ENCODE data around the gene GLRX2. TPM values are rescaled to one million over a fixed set of nuclear protein-coding genes. Genes with fewer than 3 reads are reported as not detected.

GLRX2 gene
- total and polyA plus RNA-seq, 2 of the 8 experiments (the other 6 are each of a cell fraction or from before 2014, with no cell fraction given) = 4.8 to 13.5 TPM

DNA sequence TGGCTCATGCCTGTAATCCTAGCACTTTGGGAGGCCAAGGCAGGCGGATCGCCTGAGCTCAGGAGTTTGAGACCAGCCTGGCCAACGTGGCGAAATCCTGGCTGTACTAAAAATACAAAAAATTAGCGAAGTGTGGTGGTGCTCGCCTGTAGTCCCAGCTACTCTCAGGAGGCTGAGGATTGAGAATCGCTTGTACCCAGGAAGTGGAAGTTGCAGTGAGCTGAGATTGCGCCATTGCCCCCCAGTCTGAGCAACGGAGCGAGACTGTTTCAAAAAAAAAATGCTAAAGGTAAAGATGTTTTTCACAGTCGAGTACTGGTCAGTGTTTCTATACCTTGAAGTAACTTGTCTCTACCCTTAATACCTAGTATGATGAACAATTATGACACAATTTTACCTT lies 11.1 kb downstream of the GLRX2 start:
- no peak overlapping the region for H3K4me2 ChIP-seq (ENCODE audit: insufficient read depth in 1 of 2, low read depth in 2 of 2, low read length in 2 of 2)
- H3K27me3 ChIP-seq (replicated peaks in 1 of 4; ENCODE audit: control insufficient read depth in 3 of 4, extremely low read depth in 1 of 4, insufficient read depth in 3 of 4, low read length in 3 of 4) = no peaks in the 10 kb centered on the region
- POLR2A ChIA-PET (ENCODE audit: partially characterized antibody) = interaction anchor here (0.7 to 3.7 kb wide), 5 partner anchors 10 to 36 kb away, joined by 3 to 21 read pairs (median 4); partner anchors contain the start of genes GLRX2, RO60 and UCHL5
- no peaks in the 10 kb centered on the region for H3K79me1 ChIP-seq (ENCODE audit: low read depth, low read length)
- H3K18ac ChIP-seq (ENCODE audit: extremely low read depth, low read length) = no peak overlapping the region
- H4K5ac ChIP-seq (ENCODE audit: insufficient read length, low read depth, low read length) = no peak overlapping the region
- no peak overlapping the region for H2AFZ ChIP-seq (ENCODE audit: low read length)
- H3K23ac ChIP-seq (ENCODE audit: insufficient read length) = no peak overlapping the region
- H3K9ac ChIP-seq (replicated peaks in 1 of 4; ENCODE audit: extremely low read depth in 1 of 4, low read depth in 3 of 4, low read length in 3 of 4) = no peak overlapping the region
- H2AK5ac ChIP-seq (ENCODE audit: low read depth, low read length) = no peak overlapping the region
- H3K36me3 ChIP-seq (ENCODE audit: control insufficient read depth in 2 of 4, insufficient read depth in 4 of 4, low read length in 3 of 4) = peaks cover 0 to 2% (median under 1%) of the 10 kb centered on the region in 4 experiments; a peak in 3 of 8 replicates
- H4K91ac ChIP-seq (replicated peaks; ENCODE audit: insufficient read length, low read length) = no peak overlapping the region
- CTCF ChIA-PET (ENCODE audit: partially characterized antibody) = no interaction called here
- H2BK12ac ChIP-seq (ENCODE audit: low read depth, low read length) = no peak overlapping the region
- no peak overlapping the region for H3K27ac ChIP-seq (ENCODE audit: low read depth, low read length)
- H2BK15ac ChIP-seq (ENCODE audit: low read length) = no peak overlapping the region
- H3K79me2 ChIP-seq (ENCODE audit: control insufficient read depth in 1 of 2, insufficient read depth in 2 of 2, low read length in 2 of 2) = no peaks in the 10 kb centered on the region
- no peak for FAIRE-seq
- H4K8ac ChIP-seq (ENCODE audit: extremely low read depth, insufficient read depth, low read length) = no peak overlapping the region
- H2BK20ac ChIP-seq (ENCODE audit: low read length) = no peak overlapping the region
- H3K14ac ChIP-seq (ENCODE audit: insufficient read length) = no peak overlapping the region
- no peaks in the 10 kb centered on the region for H3K9me3 ChIP-seq (ENCODE audit: insufficient read depth in 2 of 2, low read depth in 1 of 2, low read length in 1 of 2)
- H2BK120ac ChIP-seq (replicated peaks; ENCODE audit: low read depth, low read length) = no peak overlapping the region
- no peak overlapping the region for H2BK5ac ChIP-seq (ENCODE audit: low read depth, low read length)
- DNase-seq (ENCODE audit: low read depth in 1 of 2, low spot score in 2 of 2) = no peak
- H3K56ac ChIP-seq (replicated peaks; ENCODE audit: insufficient read length, low read depth, low read length) = no peak overlapping the region
- H4K20me1 ChIP-seq (replicated peaks in 1 of 2; ENCODE audit: control insufficient read depth in 1 of 2, insufficient read depth in 2 of 2, low read length in 2 of 2) = no peaks in the 10 kb centered on the region
- H3K4ac ChIP-seq (replicated peaks; ENCODE audit: insufficient read length, low read depth, low read length) = no peak overlapping the region
- no peaks in the 10 kb centered on the region for H3K23me2 ChIP-seq (ENCODE audit: low read depth, low read length)
- no peak overlapping the region for H3K4me3 ChIP-seq (ENCODE audit: extremely low read depth in 1 of 4, insufficient read depth in 2 of 4, low read depth in 3 of 4, low read length in 4 of 4)
- WGBS, 2 experiments (ENCODE audit: extremely low coverage in 1 of 2, insufficient coverage in 1 of 2, insufficient read length in 1 of 2, insufficient replicate concordance in 2 of 2, low coverage in 1 of 2, low lambda C conversion rate in 2 of 2, missing lambda C conversion rate in 1 of 2) = 90% methylated on average over 11 of the region's 11 CpGs; no CpG with 5 or more reads in 1 of the 2 experiments
- no peaks in the 10 kb centered on the region for H3K4me1 ChIP-seq (replicated peaks in 1 of 4; ENCODE audit: control insufficient read depth in 3 of 4, insufficient read depth in 4 of 4, low read length in 3 of 4)
- TF ChIP-seq SIX5 (IDR thresholded peaks at IDR 0.05; ENCODE audit: low read depth, low read length) (no peak), RFX5 (IDR thresholded peaks at IDR 0.05; ENCODE audit: borderline replicate concordance, low read depth, low read length) (no peak), SIRT6 (IDR thresholded peaks at IDR 0.05; ENCODE audit: low read length) (no peak), RXRA (IDR thresholded peaks at IDR 0.05; ENCODE audit: insufficient read depth, low read depth, low read length) (no peak), JUND (IDR thresholded peaks at IDR 0.05; ENCODE audit: low read length) (no peak), GTF2F1 (IDR thresholded peaks at IDR 0.05; ENCODE audit: borderline replicate concordance, low read depth, low read length) (no peak), POLR2A (IDR thresholded peaks at IDR 0.05; ENCODE audit: control extremely low read depth in 1 of 2, low read depth in 2 of 2, low read length in 2 of 2) (no peak), KDM1A (IDR thresholded peaks at IDR 0.05; ENCODE audit: borderline replicate concordance, low read length) (no peak), RAD21 (IDR thresholded peaks at IDR 0.05 in 1 of 2, conservative IDR thresholded peaks at IDR 0.05 in 1 of 2; ENCODE audit: low read depth in 2 of 2, low read length in 2 of 2) (no peak), PHF8 (conservative IDR thresholded peaks at IDR 0.05; ENCODE audit: low read depth, low read length) (no peak)
- TF ChIP-seq, protein P1, sequence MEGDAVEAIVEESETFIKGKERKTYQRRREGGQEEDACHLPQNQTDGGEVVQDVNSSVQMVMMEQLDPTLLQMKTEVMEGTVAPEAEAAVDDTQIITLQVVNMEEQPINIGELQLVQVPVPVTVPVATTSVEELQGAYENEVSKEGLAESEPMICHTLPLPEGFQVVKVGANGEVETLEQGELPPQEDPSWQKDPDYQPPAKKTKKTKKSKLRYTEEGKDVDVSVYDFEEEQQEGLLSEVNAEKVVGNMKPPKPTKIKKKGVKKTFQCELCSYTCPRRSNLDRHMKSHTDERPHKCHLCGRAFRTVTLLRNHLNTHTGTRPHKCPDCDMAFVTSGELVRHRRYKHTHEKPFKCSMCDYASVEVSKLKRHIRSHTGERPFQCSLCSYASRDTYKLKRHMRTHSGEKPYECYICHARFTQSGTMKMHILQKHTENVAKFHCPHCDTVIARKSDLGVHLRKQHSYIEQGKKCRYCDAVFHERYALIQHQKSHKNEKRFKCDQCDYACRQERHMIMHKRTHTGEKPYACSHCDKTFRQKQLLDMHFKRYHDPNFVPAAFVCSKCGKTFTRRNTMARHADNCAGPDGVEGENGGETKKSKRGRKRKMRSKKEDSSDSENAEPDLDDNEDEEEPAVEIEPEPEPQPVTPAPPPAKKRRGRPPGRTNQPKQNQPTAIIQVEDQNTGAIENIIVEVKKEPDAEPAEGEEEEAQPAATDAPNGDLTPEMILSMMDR (IDR thresholded peaks at IDR 0.05; ENCODE audit: control extremely low read depth in 1 of 3, insufficient read depth in 1 of 3, low read depth in 1 of 3, low read length in 3 of 3) = no peak
- TF ChIP-seq, protein P2, sequence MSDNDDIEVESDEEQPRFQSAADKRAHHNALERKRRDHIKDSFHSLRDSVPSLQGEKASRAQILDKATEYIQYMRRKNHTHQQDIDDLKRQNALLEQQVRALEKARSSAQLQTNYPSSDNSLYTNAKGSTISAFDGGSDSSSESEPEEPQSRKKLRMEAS (IDR thresholded peaks at IDR 0.05) = no peak
